Small intestine (tissue), 7 donors: ENCODE data around the gene CPXM2. TPM values are rescaled to one million over a fixed set of nuclear protein-coding genes. Genes with fewer than 3 reads are reported as not detected.

ENCODE experiments used
- DNase-seq, 2 donors: peaks; one replicate each; pipeline versions ENCODE4 v3.0.0 to v3.0.0-alpha.2; 2013
- FAIRE-seq: peaks from 2 replicates; lab custom pipeline; 2012; peaks lifted over from hg19 to GRCh38; lab: Jason Lieb, UNC
- H3K27ac ChIP-seq, 3 donors: one replicate each; pipeline ENCODE4 v1.5.1; 2013; ENCODE audit warnings: low read length in 2 of 3, mild to moderate bottlenecking in 2 of 3, control low read depth in 1 of 3, inconsistent platforms in 1 of 3, low read depth in 1 of 3, moderate library complexity in 1 of 3
- H3K27me3 ChIP-seq, 3 donors: one replicate each; pipeline ENCODE4 v1.6.1; 2013; ENCODE audit warnings: low read length in 3 of 3, inconsistent platforms in 1 of 3; ENCODE audit not compliant: control insufficient read depth in 3 of 3, insufficient read depth in 3 of 3
- H3K36me3 ChIP-seq, 3 donors: one replicate each; pipeline ENCODE4 v1.6.1; 2013; ENCODE audit warnings: low read length in 3 of 3, inconsistent platforms in 1 of 3, low read depth in 1 of 3, mild to moderate bottlenecking in 1 of 3, moderate library complexity in 1 of 3; ENCODE audit not compliant: control insufficient read depth in 3 of 3, insufficient read depth in 2 of 3
- H3K4me1 ChIP-seq, 3 donors: one replicate each; pipeline ENCODE4 v1.6.1; 2013; ENCODE audit warnings: low read length in 2 of 3, inconsistent platforms in 1 of 3, low read depth in 1 of 3, mild to moderate bottlenecking in 1 of 3, moderate library complexity in 1 of 3; ENCODE audit not compliant: control insufficient read depth in 3 of 3, insufficient read depth in 2 of 3
- H3K4me3 ChIP-seq, 3 donors: one replicate each; pipeline ENCODE4 v1.5.1; 2013; ENCODE audit warnings: low read length in 3 of 3, control low read depth in 1 of 3, inconsistent platforms in 1 of 3, low read depth in 1 of 3, mild to moderate bottlenecking in 1 of 3, moderate library complexity in 1 of 3
- H3K9me3 ChIP-seq, 2 donors: one replicate each; pipeline ENCODE4 v1.6.1; 2013; ENCODE audit warnings: low read depth in 1 of 2, low read length in 1 of 2; ENCODE audit not compliant: control insufficient read depth in 2 of 2, insufficient read depth in 1 of 2
- WGBS, 3 donors: extraction: QIAGEN DNeasy Blood & Tissue Kit; methylation state at CpG; one replicate each; pipeline ENCODE4 v1.1.7; 2013; 5-methylcytosine and 5-hydroxymethylcytosine counted together
- polyA plus RNA-seq, 4 donors: library from polyadenylated mRNA; stranded (reverse) in 3 of 4; unstranded in 1 of 4; fragments of 200-250 nt in 3 of 4; fragments of 120-200 nt in 1 of 4; gene quantifications; one replicate each; pipeline versions ENCODE4 v1.2.1 to v1.2.3, GENCODE V29; 2013
- donor health status: healthy with polysubstance abuse.
- donor health status: control.
- donor health status: control.
- donor health status: Bipolar disorder and iron deficiency.
- donor health status: healthy.

Gene CPXM2
- polyA plus RNA-seq, 4 donors: 0.89 to 55.7 (median 3.6) TPM

- WGBS, 3 donors: 28 to 33% (median 30%) methylated on average over 5 of the region's 5 CpGs
- peak; percentile 19 to 35 for DNase-seq
- no peak overlapping the region for H3K27ac ChIP-seq
Measured at GRCh38 chr10:123807444-123808035, 84.1 kb downstream of the CPXM2 start.

GRCh38 chr10:123804716-123805115 lies 86.9 kb downstream of the CPXM2 start:
- WGBS, 3 donors: 72 to 88% (median 82%) methylated on average over 3 of the region's 3 CpGs
- FAIRE-seq: no peak

More at GRCh38 chr10:123807444-123808035, 84.1 kb downstream of the CPXM2 start:
- H3K4me1 ChIP-seq: no peaks in the 10 kb centered on the region
- no peak for FAIRE-seq
- no peaks in the 10 kb centered on the region for H3K36me3 ChIP-seq
- H3K9me3 ChIP-seq: no peaks in the 10 kb centered on the region
- no peaks in the 10 kb centered on the region for H3K27me3 ChIP-seq
- no peak overlapping the region for H3K4me3 ChIP-seq

GRCh38 chr10:123800821-123801220 lies 90.8 kb downstream of the CPXM2 start:
- Histone ChIP-seq H3K36me3 (peaks cover 0 to 15% (median 0%) of the 10 kb centered on the region in 3 donors), H3K27ac (no peak overlapping the region), H3K4me1 (no peaks in the 10 kb centered on the region), H3K27me3 (no peaks in the 10 kb centered on the region), H3K4me3 (no peak overlapping the region), H3K9me3 (peaks cover 0 to 2% of the 10 kb centered on the region in 2 donors)
- DNase-seq: no peak
- FAIRE-seq: no peak
- 80 to 92% (median 88%) methylated on average over 7 of the region's 7 CpGs for WGBS, 3 donors

More at GRCh38 chr10:123804716-123805115, 86.9 kb downstream of the CPXM2 start:
- no peak overlapping the region for H3K4me3 ChIP-seq
- no peaks in the 10 kb centered on the region for H3K36me3 ChIP-seq
- H3K9me3 ChIP-seq: peaks cover 0 to 2% of the 10 kb centered on the region in 2 donors
- H3K4me1 ChIP-seq: no peaks in the 10 kb centered on the region
- H3K27ac ChIP-seq: no peak overlapping the region
- DNase-seq: no peak
- H3K27me3 ChIP-seq: no peaks in the 10 kb centered on the region

GRCh38 chr10:123800289-123800688 lies 91.3 kb downstream of the CPXM2 start:
- no peaks in the 10 kb centered on the region for H3K4me1 ChIP-seq
- FAIRE-seq: no peak
- 26 to 61% (median 47%) methylated on average over 9 of the region's 9 CpGs for WGBS, 3 donors
- H3K4me3 ChIP-seq: no peak overlapping the region
- no peak for DNase-seq
- no peaks in the 10 kb centered on the region for H3K27me3 ChIP-seq
- no peak overlapping the region for H3K27ac ChIP-seq
- H3K36me3 ChIP-seq: peaks cover 0 to 16% (median 0%) of the 10 kb centered on the region in 3 donors
- H3K9me3 ChIP-seq: peaks cover 0 to 2% of the 10 kb centered on the region in 2 donors

- H3K27ac ChIP-seq: no peak overlapping the region
- no peaks in the 10 kb centered on the region for H3K4me1 ChIP-seq
- H3K9me3 ChIP-seq: peaks cover 0 to 2% of the 10 kb centered on the region in 2 donors
- peaks cover 0 to 21% (median 0%) of the 10 kb centered on the region in 3 donors for H3K36me3 ChIP-seq
- DNase-seq (no peak), FAIRE-seq (no peak)
- no peaks in the 10 kb centered on the region for H3K27me3 ChIP-seq
- 56 to 88% (median 76%) methylated on average over 1 of the region's 1 CpG for WGBS, 3 donors
- no peak overlapping the region for H3K4me3 ChIP-seq
Measured at GRCh38 chr10:123798856-123799255, 92.8 kb downstream of the CPXM2 start.

- no peak for FAIRE-seq
- Histone ChIP-seq H3K36me3 (peaks cover 0 to 22% (median 0%) of the 10 kb centered on the region in 3 donors), H3K4me1 (no peaks in the 10 kb centered on the region), H3K27ac (no peak overlapping the region), H3K4me3 (no peak overlapping the region), H3K27me3 (no peaks in the 10 kb centered on the region), H3K9me3 (peaks cover 0 to 2% of the 10 kb centered on the region in 2 donors)
- no peak for DNase-seq
- 87 to 91% (median 90%) methylated on average over 3 of the region's 3 CpGs for WGBS, 3 donors
Measured at GRCh38 chr10:123797813-123798212, 93.8 kb downstream of the CPXM2 start.

- FAIRE-seq (no peak), DNase-seq (no peak)
- WGBS, 3 donors: 82 to 87% (median 83%) methylated on average over 5 of the region's 5 CpGs
Measured at GRCh38 chr10:123796736-123797135, 94.9 kb downstream of the CPXM2 start.

GRCh38 chr10:123795846-123796590 lies 95.6 kb downstream of the CPXM2 start:
- FAIRE-seq (no peak), DNase-seq (no peak)
- no peaks in the 10 kb centered on the region for H3K27me3 ChIP-seq
- 80 to 87% (median 80%) methylated on average over 11 of the region's 11 CpGs for WGBS, 3 donors
- no peaks in the 10 kb centered on the region for H3K4me1 ChIP-seq
- H3K4me3 ChIP-seq: no peak overlapping the region
- H3K27ac ChIP-seq: no peak overlapping the region
- H3K36me3 ChIP-seq: peaks cover 0 to 33% (median 0%) of the 10 kb centered on the region in 3 donors
- H3K9me3 ChIP-seq: peaks cover 0 to 8% of the 10 kb centered on the region in 2 donors

More at GRCh38 chr10:123796736-123797135, 94.9 kb downstream of the CPXM2 start:
- no peaks in the 10 kb centered on the region for H3K27me3 ChIP-seq
- H3K36me3 ChIP-seq: peaks cover 0 to 27% (median 0%) of the 10 kb centered on the region in 3 donors
- peaks cover 0 to 2% of the 10 kb centered on the region in 2 donors for H3K9me3 ChIP-seq
- no peak overlapping the region for H3K4me3 ChIP-seq
- H3K27ac ChIP-seq: no peak overlapping the region
- H3K4me1 ChIP-seq: no peaks in the 10 kb centered on the region
